ENCODE data around the gene ANTXR1.
A peak's percentile ranks its signal among the peaks of the same experiment; 100 is the strongest.

ANTXR1 gene

GRCh38 chr2:69138247-69138772 lies 125.3 kb downstream of the ANTXR1 start:
- H3K4me3 ChIP-seq (replicated peaks in 1 of 2; ENCODE audit: low read depth in 2 of 2, low read length in 2 of 2): no peak overlapping the region
- DNase-seq (ENCODE audit: low read depth in 2 of 2): peak; percentile 83 to 90
- no peak for TF ChIP-seq CTCF (IDR thresholded peaks at IDR 0.05; ENCODE audit: low read depth, low read length)

GRCh38 chr2:69138793-69139459 lies 125.9 kb downstream of the ANTXR1 start:
- TF ChIP-seq CTCF (IDR thresholded peaks at IDR 0.05; ENCODE audit: low read depth, low read length): no peak
- DNase-seq (ENCODE audit: low read depth in 2 of 2): peak; percentile 83 to 92
- no peak overlapping the region for H3K4me3 ChIP-seq (replicated peaks in 1 of 2; ENCODE audit: low read depth in 2 of 2, low read length in 2 of 2)

DNA sequence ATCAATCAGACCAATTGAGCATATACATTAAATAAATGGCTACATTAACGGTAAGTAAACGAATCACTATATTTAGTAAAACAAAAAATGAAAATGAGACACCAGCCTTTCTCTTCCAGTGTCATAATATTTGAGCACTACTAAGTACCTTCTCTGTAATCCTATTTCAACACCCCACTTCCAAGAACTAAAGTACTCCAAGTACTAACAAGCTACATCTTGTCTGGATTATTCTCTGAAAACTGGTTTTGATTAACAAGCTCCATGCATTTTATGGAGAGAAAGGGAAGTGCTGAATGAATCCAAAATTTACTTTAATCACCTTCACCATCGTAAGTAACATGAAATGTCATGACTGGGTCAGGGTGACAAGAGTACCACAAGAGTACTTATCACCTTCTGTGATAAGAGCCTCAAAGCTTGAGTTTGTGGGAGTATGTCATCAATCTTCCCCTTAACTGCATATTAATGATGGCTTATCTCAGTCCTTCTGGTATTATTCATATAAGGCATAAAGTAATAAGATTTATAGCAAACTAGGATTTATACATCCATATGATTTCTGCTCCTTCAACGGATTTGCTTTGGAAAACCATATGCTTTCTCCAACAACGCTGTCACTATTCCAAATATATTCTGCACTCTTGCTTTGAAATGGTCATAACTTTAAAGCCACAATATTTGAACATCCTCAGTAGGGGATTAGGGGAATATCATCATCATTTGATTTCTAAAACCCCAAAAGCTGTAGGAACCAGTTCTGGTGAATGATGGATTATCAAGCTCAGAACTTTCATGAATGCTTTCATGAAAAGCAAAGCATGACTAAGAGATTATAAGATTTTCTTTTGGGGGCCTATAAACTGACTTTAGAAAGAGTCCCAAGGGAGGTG lies 127.0 kb downstream of the ANTXR1 start:
- no peak for DNase-seq (ENCODE audit: low read depth in 2 of 2)
- no peak for TF ChIP-seq CTCF (IDR thresholded peaks at IDR 0.05; ENCODE audit: low read depth, low read length)
- H3K4me3 ChIP-seq (replicated peaks in 1 of 2; ENCODE audit: low read depth in 2 of 2, low read length in 2 of 2): no peak overlapping the region

- TF ChIP-seq CTCF (IDR thresholded peaks at IDR 0.05; ENCODE audit: low read depth, low read length): no peak
- peak in 1 of 2 donors; percentile 45 for DNase-seq (ENCODE audit: low read depth in 2 of 2)
- no peak overlapping the region for H3K4me3 ChIP-seq (replicated peaks in 1 of 2; ENCODE audit: low read depth in 2 of 2, low read length in 2 of 2)
Observed at GRCh38 chr2:69141061-69141460, 128.1 kb downstream of the ANTXR1 start.

- no peak for TF ChIP-seq CTCF (IDR thresholded peaks at IDR 0.05; ENCODE audit: low read depth, low read length)
- H3K4me3 ChIP-seq (replicated peaks in 1 of 2; ENCODE audit: low read depth in 2 of 2, low read length in 2 of 2): no peak overlapping the region
- no peak for DNase-seq (ENCODE audit: low read depth in 2 of 2)
Observed at GRCh38 chr2:69143748-69144360, 130.9 kb downstream of the ANTXR1 start.

GRCh38 chr2:69145204-69145603 lies 132.2 kb downstream of the ANTXR1 start:
- no peak overlapping the region for H3K4me3 ChIP-seq (replicated peaks in 1 of 2; ENCODE audit: low read depth in 2 of 2, low read length in 2 of 2)
- TF ChIP-seq CTCF (IDR thresholded peaks at IDR 0.05; ENCODE audit: low read depth, low read length): no peak
- no peak for DNase-seq (ENCODE audit: low read depth in 2 of 2)
